GM11168 (cell line): ENCODE data around the gene PDSS2.
"Not testable (repeated sequence)": the region's sequence is repeated elsewhere in the genome, so short reads cannot be mapped to it uniquely, and the experiment has no call there.

Source experiments
- in situ Hi-C: fragments of 300-500 bp; cut with MboI; formaldehyde crosslinking; loops from one replicate; pipeline ENCODE4 v1.12.0; 2022; ENCODE audit warnings: low sequenced_read_pairs; ENCODE audit not compliant: unreplicated experiment

PDSS2 gene

DNA sequence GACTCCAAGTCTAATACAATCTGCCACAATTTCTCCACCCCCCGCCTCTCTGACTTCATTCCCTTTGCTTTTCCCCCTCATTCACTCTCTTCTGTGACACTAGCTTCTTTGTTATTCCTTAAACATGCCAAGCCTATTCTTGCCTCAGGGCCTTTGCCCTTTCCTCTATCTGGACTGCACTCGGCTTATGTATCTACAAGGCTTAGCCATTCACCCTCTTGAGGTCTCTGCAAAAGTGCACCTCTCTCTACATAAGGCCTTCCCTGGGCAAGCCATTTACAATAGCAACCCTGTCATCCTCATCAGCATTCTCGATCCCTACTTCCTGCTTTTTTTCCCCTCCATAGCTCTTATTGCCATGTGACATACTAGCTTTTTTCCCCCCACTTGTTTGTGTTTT lies 168.9 kb downstream of the PDSS2 start:
- in situ Hi-C loops = no loop called here

- in situ Hi-C loops = not testable (repeated sequence)
Observed at GRCh38 chr6:107289258-107289657, 170.1 kb downstream of the PDSS2 start.

GRCh38 chr6:107285683-107286082 lies 173.7 kb downstream of the PDSS2 start:
- in situ Hi-C loops = not testable (repeated sequence)

- in situ Hi-C loops = no loop called here
Observed at GRCh38 chr6:107284805-107285204, 174.6 kb downstream of the PDSS2 start.

DNA sequence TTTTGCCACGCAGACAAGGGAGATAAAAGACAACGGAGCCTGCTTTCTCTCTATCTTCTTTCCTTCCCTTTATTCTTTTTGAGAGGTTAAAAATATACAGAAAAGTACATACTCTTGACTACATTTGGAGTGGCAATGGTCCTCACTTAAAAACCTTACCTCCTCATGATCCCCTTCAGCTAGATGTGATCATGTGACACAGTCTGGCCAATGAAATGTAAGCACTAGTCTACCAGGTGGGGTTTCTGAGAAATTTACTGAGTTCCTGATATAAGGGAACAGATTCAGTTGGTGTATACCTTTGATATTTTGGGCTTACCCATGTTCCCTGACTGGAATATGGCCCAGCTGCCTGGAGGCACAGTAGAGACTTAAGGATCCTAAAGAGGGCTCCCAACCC lies 178.6 kb downstream of the PDSS2 start:
- in situ Hi-C loops = no loop called here

GRCh38 chr6:107280001-107280400 lies 179.4 kb downstream of the PDSS2 start:
- in situ Hi-C loops = not testable (repeated sequence)

DNA sequence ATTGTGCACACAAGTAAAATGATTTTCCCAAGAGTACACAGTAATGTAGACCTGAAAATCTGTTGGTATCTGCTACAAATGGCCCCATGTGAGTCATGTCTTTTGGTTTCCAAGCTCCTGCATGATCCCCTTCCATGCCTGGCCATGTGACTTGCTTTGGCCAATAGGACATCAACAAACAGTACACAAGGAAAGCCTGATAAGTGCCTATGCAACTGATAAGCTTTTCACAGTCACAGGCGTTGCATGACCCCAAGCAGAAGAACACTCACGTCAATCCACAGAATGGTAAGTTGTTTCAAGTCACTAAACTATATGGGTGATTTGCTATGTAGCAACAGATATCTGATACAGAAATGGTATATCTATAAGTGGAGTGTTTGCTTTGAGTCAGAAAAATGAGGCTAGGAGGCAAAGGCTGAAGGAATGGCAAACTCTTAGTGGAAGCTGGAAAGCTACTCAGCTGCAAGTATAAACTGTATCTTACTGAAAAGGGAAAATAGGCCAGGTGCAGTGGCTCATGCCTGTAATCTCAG lies 184.0 kb downstream of the PDSS2 start:
- in situ Hi-C loops = no loop called here

GRCh38 chr6:107274288-107274687 lies 185.1 kb downstream of the PDSS2 start:
- in situ Hi-C loops = no loop called here

GRCh38 chr6:107272246-107272645 lies 187.1 kb downstream of the PDSS2 start:
- in situ Hi-C loops = no loop called here

- in situ Hi-C loops = no loop called here
Observed at GRCh38 chr6:107271208-107271790, 188.1 kb downstream of the PDSS2 start.

- in situ Hi-C loops = no loop called here
Observed at GRCh38 chr6:107267634-107268033, 191.7 kb downstream of the PDSS2 start.

DNA sequence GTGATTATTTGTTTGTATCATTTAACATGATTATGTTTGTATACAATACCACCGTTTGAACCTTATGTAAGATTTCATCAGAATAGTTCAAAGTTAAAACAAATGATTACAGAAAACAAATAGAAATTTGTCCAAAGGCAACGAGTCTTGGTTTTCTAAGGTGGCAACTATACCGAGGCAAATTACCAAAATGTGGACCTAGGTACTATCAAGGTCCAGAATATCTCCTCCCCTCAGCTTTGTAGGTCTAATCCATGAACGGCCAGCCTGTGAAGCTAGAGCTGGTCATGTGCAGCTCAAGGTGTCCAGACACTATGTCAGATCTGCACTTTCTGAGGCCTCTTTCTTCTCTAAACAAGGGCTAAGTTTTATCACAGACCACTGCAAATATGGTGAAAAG lies 192.4 kb downstream of the PDSS2 start:
- in situ Hi-C loops = no loop called here

GRCh38 chr6:107266563-107266962 lies 192.8 kb downstream of the PDSS2 start:
- in situ Hi-C loops = no loop called here

DNA sequence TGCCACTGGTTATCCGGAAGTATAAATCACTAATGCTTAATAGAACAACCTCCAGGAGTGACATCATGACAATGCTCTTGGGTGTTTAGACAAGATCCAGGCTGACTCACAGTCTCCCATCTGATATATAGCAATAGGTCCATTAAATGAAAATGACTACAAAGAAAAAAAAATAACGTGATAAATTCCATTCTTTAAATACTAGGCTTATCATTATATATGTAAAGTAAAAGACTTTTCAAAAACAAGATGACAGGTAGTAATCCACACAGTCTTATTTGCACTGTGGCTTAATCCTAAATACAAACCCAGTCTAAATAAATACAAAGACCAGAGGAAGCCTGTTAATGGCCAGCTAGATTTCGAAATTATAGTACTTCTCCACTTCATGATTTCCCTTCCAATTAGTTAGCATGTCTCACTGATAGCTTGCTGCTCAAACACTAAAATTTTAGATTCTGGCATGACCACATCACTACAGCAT lies 195.0 kb downstream of the PDSS2 start:
- in situ Hi-C loops = no loop called here

- in situ Hi-C loops = no loop called here
Observed at GRCh38 chr6:107259951-107260350, 199.4 kb downstream of the PDSS2 start.

GRCh38 chr6:107248147-107248546 lies 211.2 kb downstream of the PDSS2 start:
- in situ Hi-C loops = no loop called here

DNA sequence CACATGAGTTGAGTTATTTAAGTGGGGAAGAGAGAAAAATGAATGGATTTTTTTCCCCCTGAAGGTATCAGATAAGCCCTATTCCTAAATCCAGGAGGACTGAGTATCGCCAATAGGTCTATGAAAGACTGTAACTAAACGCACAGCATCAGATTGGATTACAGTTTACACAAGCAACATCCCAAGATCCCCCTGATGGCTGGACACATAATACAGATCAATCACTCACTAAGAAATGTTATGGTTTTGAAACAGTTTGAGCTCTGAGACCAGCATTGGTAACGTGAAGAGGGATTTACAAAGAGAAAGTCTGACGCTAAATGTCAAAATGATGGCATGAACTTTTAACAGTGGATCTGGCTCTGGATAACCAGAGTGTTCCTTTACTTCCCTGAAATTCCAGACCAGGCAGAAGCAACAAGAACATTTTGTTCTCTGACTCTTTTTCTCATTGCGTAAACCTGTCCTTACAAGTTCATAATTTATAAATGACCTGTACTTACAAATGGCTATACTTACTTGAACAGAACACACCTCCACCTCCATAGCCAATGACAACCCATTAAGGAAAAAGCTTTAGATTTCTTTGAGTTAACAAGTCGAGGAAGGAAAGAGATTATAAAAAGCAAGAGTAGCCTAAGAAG lies 212.3 kb downstream of the PDSS2 start:
- in situ Hi-C loops = no loop called here

- in situ Hi-C loops = no loop called here
Observed at GRCh38 chr6:107246249-107246971, 213.0 kb downstream of the PDSS2 start.

DNA sequence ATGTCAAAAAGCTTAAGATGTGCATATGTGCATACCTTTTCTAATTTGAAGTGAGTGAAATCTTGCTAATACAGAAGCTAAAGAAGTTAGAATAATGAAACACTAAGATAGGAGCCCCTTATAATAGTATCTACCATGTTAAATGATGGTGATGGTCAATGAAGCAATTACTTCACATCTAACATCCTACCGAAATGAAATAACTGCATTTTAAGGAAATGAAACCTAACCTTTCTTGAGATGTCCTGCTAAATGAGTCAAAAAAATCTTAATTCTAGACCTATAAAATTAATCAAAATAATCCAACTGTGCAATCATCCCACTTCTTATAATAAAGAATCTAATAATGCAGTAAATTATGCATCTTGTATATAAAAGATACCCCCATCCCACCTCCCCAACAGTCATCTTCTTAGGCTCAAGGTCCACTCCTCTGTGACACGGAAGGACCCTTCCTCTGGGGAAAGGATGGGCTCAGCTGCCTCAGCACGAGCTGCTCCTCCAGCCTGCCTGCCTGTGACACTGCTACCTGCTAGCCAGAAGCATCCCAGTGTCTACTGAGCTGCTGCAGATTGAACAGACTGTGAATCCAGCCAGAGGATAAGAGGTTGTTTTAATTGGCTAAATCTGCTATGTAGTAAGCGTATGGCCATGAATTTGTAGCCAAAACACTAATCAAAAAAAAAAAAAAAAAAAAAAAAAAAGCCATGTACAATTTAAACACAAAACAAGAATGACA lies 214.5 kb downstream of the PDSS2 start:
- in situ Hi-C loops = no loop called here

DNA sequence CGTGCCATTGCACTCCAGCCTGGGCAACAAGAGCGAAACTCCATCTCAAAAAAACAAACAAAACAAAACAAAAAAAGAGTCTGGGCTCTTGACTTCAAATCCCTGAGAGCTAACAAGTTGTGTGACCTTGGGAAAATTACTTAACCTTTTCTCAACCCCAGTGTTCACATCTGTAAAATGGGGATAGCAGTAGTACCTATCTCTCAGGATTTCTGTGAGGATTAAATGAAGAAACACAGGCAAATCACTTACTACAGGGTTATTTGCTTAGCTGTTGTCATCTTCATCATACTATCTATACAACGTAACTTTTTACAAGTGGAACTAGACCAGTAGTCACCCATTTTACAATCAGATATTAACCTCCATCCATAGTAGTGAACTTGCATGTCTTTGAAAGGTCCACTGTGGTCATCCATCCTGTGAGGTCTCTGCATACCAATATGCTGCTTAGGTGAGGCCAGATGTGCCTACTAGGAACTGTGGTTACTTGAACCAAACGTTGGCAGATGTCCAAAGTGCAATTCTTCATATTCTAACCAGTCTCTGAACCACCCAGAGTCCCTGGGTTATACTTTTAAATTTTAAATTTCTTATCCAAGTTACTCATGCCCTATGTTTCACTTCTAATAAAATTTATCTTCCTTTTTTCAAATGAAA lies 215.2 kb downstream of the PDSS2 start:
- in situ Hi-C loops = no loop called here
